ENCODE measurements around the gene SCNN1A. TPM values are rescaled to one million over a fixed set of nuclear protein-coding genes. Genes with fewer than 3 reads are reported as not detected.

Gene SCNN1A
- total and polyA plus RNA-seq, 2 of the 13 experiments (the other 11 are each of a cell fraction or from before 2014, with no cell fraction given), result 1.5 to 14.6 TPM

GRCh38 chr12:6336889-6337853 lies 38.2 kb downstream of the SCNN1A start (continued):
- TF ChIP-seq BCL3 (CRISPR knock-in tag; IDR thresholded peaks at IDR 0.05), result peak; percentile 47
- peak; percentile 93; the same call in 1 of the 2 replicates for TF ChIP-seq ZNF598 (CRISPR knock-in tag; IDR thresholded peaks at IDR 0.05; ENCODE audit: borderline replicate concordance)
- peak; percentile 5; the same call in 1 of the 2 replicates for TF ChIP-seq ZFX (CRISPR knock-in tag; IDR thresholded peaks at IDR 0.05; ENCODE audit: low read depth)
- peak in 1 of 2 experiments; percentile 34; a peak in 1 of 4 replicates for TF ChIP-seq KLF16 (CRISPR knock-in tag; IDR thresholded peaks at IDR 0.05)
- TF ChIP-seq HNRNPL (IDR thresholded peaks at IDR 0.05; ENCODE audit: low read depth, low read length), result peak; percentile 79
- 0 out of 2 replicates have a peak, but pooled peaks have one; percentile 4 for TF ChIP-seq ZHX1 (CRISPR knock-in tag; IDR thresholded peaks at IDR 0.05; ENCODE audit: low read depth)
- TF ChIP-seq IKZF4 (CRISPR knock-in tag; IDR thresholded peaks at IDR 0.05; ENCODE audit: borderline replicate concordance, low read depth, not compliant biosample characterization), result peak; percentile 47
- TF ChIP-seq GRHL1 (CRISPR knock-in tag; conservative IDR thresholded peaks at IDR 0.05), result no peak
- TF ChIP-seq TGIF2 (CRISPR knock-in tag; IDR thresholded peaks at IDR 0.05), result no peak
- no peak for TF ChIP-seq PRDM4 (CRISPR knock-in tag; IDR thresholded peaks at IDR 0.05; ENCODE audit: borderline replicate concordance)
- TF ChIP-seq ZNF207 (IDR thresholded peaks at IDR 0.05; ENCODE audit: borderline replicate concordance), result no peak
- no peak for TF ChIP-seq SIN3B (IDR thresholded peaks at IDR 0.05; ENCODE audit: low read length)
- TF ChIP-seq HOXA9 (CRISPR knock-in tag; IDR thresholded peaks at IDR 0.05; ENCODE audit: borderline replicate concordance), result 0 out of 2 replicates have a peak, but pooled peaks have one; percentile 21
- TF ChIP-seq ZNF276 (CRISPR knock-in tag; IDR thresholded peaks at IDR 0.05; ENCODE audit: low read depth), result peak; percentile 57; the same call in 1 of the 2 replicates
- TF ChIP-seq ZNF660 (CRISPR knock-in tag; IDR thresholded peaks at IDR 0.05; ENCODE audit: borderline replicate concordance, low read depth), result no peak
- 0 out of 2 replicates have a peak, but pooled peaks have one; percentile 75 for TF ChIP-seq ZNF44 (CRISPR knock-in tag; IDR thresholded peaks at IDR 0.05)

All from HepG2 (cell line).